A673 (cell line): ENCODE results near the gene RFX1. TPM values are rescaled to one million over a fixed set of nuclear protein-coding genes. Genes with fewer than 3 reads are reported as not detected.

Source experiments
- BruUV-seq: library from RNA; stranded (reverse); fragments of 400-500 nt; replicated peaks from 2 replicates; lab custom pipeline; 2021; lab: Mats Ljungman, UMichigan
- CTCF ChIA-PET: fragments of 300-600 bp; sonication (Branson Sonifier 250); formaldehyde crosslinking; loops from one replicate; lab custom pipeline; 2022; ENCODE audit warnings: antibody characterized with exemption; lab: Charles Lee
- POLR2A ChIA-PET: fragments of 300-600 bp; sonication (Branson Sonifier 250); formaldehyde crosslinking; loops from one replicate; lab custom pipeline; 2022; ENCODE audit warnings: antibody characterized with exemption; ENCODE audit not compliant: low non-redundant PET; lab: Charles Lee
- DNase-seq: peaks from one replicate; pipeline ENCODE4 v3.0.0-alpha.2; 2015; ENCODE audit warnings: low spot score
- H3K27ac ChIP-seq: fragments of 200-600 bp; sonication (generic); 2 replicates; pipeline ENCODE4 v1.5.1; 2016; ENCODE audit warnings: mixed run types, low read depth, mild to moderate bottlenecking, mixed read lengths, antibody characterized with exemption, low read length; ENCODE audit not compliant: poor library complexity, severe bottlenecking
- H3K27me3 ChIP-seq: fragments of 200-600 bp; sonication (generic); replicated peaks from 2 replicates; pipeline ENCODE4 v1.6.1; 2017; ENCODE audit warnings: mixed run types, low read depth, mild to moderate bottlenecking, mixed read lengths, antibody characterized with exemption, low read length; ENCODE audit not compliant: insufficient read depth, poor library complexity
- H3K36me3 ChIP-seq: fragments of 200-600 bp; sonication (generic); 2 replicates; pipeline ENCODE4 v1.6.1; 2016; ENCODE audit warnings: mixed run types, mild to moderate bottlenecking, mixed read lengths, antibody characterized with exemption, low read length; ENCODE audit not compliant: insufficient read depth, poor library complexity, severe bottlenecking
- H3K4me1 ChIP-seq: fragments of 200-600 bp; sonication (generic); 2 replicates; pipeline ENCODE4 v1.6.1; 2017; ENCODE audit warnings: mixed run types, mild to moderate bottlenecking, mixed read lengths, antibody characterized with exemption, low read length; ENCODE audit not compliant: insufficient read depth, poor library complexity, severe bottlenecking
- H3K4me3 ChIP-seq: fragments of 200-600 bp; sonication (generic); 2 replicates; pipeline ENCODE4 v1.5.1; 2016; ENCODE audit warnings: low read depth, mixed run types, mild to moderate bottlenecking, mixed read lengths, low read length; ENCODE audit not compliant: poor library complexity, severe bottlenecking
- H3K9me3 ChIP-seq: fragments of 200-600 bp; sonication (generic); 2 replicates; pipeline ENCODE4 v1.6.1; 2016; ENCODE audit warnings: mixed run types, low read depth, mild to moderate bottlenecking, mixed read lengths, antibody characterized with exemption, low read length; ENCODE audit not compliant: poor library complexity, severe bottlenecking
- EZH2 ChIP-seq: fragments of 200-600 bp; sonication (generic); IDR thresholded peaks from 2 replicates; pipeline ENCODE4 v1.6.1; 2017; ENCODE audit warnings: borderline replicate concordance, low read depth, mild to moderate bottlenecking, mixed read lengths, antibody characterized with exemption, low read length; ENCODE audit not compliant: poor library complexity, severe bottlenecking
- intact Hi-C: fragments of 100-400 bp; cut with micrococcal nuclease; formaldehyde crosslinking; loops from one replicate; pipeline ENCODE4 v1.10.0; 2022; ENCODE audit not compliant: unreplicated experiment
- total RNA-seq: library from RNA; stranded (reverse); gene quantifications from 2 replicates; pipeline ENCODE4 v1.2.3, GENCODE V29; 2021
- TF ChIP-seq, protein P1 (sequence below): fragments of 300-800, 200-600 bp; sonication (generic); conservative IDR thresholded peaks from 2 replicates; pipeline ENCODE4 v1.5.1; 2017; ENCODE audit warnings: low read depth, mild to moderate bottlenecking, antibody characterized with exemption, low read length, moderate library complexity, mixed read lengths

Gene RFX1
- total RNA-seq, 1 experiment from 2014 or later, result 19.5 TPM

GRCh38 chr19:13917888-13918406 lies 88.2 kb downstream of the RFX1 start:
- TF ChIP-seq, protein P1, sequence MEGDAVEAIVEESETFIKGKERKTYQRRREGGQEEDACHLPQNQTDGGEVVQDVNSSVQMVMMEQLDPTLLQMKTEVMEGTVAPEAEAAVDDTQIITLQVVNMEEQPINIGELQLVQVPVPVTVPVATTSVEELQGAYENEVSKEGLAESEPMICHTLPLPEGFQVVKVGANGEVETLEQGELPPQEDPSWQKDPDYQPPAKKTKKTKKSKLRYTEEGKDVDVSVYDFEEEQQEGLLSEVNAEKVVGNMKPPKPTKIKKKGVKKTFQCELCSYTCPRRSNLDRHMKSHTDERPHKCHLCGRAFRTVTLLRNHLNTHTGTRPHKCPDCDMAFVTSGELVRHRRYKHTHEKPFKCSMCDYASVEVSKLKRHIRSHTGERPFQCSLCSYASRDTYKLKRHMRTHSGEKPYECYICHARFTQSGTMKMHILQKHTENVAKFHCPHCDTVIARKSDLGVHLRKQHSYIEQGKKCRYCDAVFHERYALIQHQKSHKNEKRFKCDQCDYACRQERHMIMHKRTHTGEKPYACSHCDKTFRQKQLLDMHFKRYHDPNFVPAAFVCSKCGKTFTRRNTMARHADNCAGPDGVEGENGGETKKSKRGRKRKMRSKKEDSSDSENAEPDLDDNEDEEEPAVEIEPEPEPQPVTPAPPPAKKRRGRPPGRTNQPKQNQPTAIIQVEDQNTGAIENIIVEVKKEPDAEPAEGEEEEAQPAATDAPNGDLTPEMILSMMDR, result no peak
- TF ChIP-seq EZH2, result no peak
- intact Hi-C loops, result no loop called here
- CTCF ChIA-PET, result no interaction called here
- no peaks in the 10 kb centered on the region for H3K4me1 ChIP-seq
- H3K27ac ChIP-seq, result no peak overlapping the region
- peaks cover 28% of the 10 kb centered on the region for H3K36me3 ChIP-seq
- no peaks in the 10 kb centered on the region for H3K27me3 ChIP-seq
- H3K4me3 ChIP-seq, result no peak overlapping the region
- DNase-seq, result no peak
- POLR2A ChIA-PET, result no interaction called here
- peaks cover 5% of the 10 kb centered on the region for H3K9me3 ChIP-seq
- no TSS peak for BruUV-seq

DNA sequence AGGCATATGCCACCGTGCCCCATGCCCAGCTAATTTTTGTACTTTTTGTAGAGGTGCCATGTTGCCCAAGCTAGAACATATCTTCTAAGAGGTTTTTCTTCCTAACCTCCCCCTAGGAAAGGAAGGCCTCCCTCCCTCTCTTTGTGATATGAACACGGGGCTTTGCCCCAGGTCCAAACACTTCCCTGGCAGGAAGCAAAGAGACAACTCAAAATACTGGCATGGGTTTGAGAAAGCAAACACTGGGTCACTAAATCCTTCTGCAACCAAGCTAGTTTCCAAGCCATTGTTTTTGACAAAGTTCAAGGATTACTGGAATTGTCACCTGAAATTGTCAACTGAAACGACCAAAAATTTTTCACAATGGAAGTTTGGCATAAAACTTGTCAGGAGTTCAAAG lies 91.3 kb downstream of the RFX1 start:
- H3K4me1 ChIP-seq, result no peaks in the 10 kb centered on the region
- H3K36me3 ChIP-seq, result peaks cover 12% of the 10 kb centered on the region
- POLR2A ChIA-PET, result no interaction called here
- H3K4me3 ChIP-seq, result no peak overlapping the region
- TF ChIP-seq EZH2, result no peak
- TF ChIP-seq, protein P1, result no peak
- no peaks in the 10 kb centered on the region for H3K27me3 ChIP-seq
- intact Hi-C loops, result no loop called here
- H3K9me3 ChIP-seq, result no peaks in the 10 kb centered on the region
- no TSS peak for BruUV-seq
- no peak overlapping the region for H3K27ac ChIP-seq
- no peak for DNase-seq
- CTCF ChIA-PET, result no interaction called here

- Histone ChIP-seq H3K9me3 (no peaks in the 10 kb centered on the region), H3K4me1 (no peaks in the 10 kb centered on the region), H3K27me3 (no peaks in the 10 kb centered on the region), H3K27ac (no peak overlapping the region), H3K36me3 (peaks cover 14% of the 10 kb centered on the region), H3K4me3 (no peak overlapping the region)
- intact Hi-C loops, result no loop called here
- POLR2A ChIA-PET, result interaction anchor here (0.5 kb wide), 1 partner anchor 325 kb away, joined by 7 read pairs; no protein-coding TSS in a partner anchor
- DNase-seq, result no peak
- BruUV-seq, result no TSS peak
- TF ChIP-seq EZH2, result no peak
- CTCF ChIA-PET, result no interaction called here
Measured at GRCh38 chr19:13913352-13913751, 92.8 kb downstream of the RFX1 start.

Other genes with a start within 250 kb of the RFX1 start
- 57.9 and 63.8 TPM in 2 replicates for gene MRI1, start 241.8 kb downstream of the RFX1 start, total RNA-seq
- 137 and 140 TPM in 2 replicates for gene C19orf53, start 231.9 kb downstream of the RFX1 start, total RNA-seq
- 9.8 and 13.7 TPM in 2 replicates for gene ZSWIM4, start 210.9 kb downstream of the RFX1 start, total RNA-seq
- 4.9 and 7.1 TPM in 2 replicates for gene NANOS3, start 129.2 kb downstream of the RFX1 start, total RNA-seq
- gene BRME1, start 100.2 kb downstream of the RFX1 start, total RNA-seq, result 3.2 and 4.0 TPM in 2 replicates
- 38.6 and 40.9 TPM in 2 replicates for gene CC2D1A, start 100.1 kb downstream of the RFX1 start, total RNA-seq
- not detected in 2 replicates for gene PODNL1, start 67.9 kb downstream of the RFX1 start, total RNA-seq
- gene DCAF15, start 53.8 kb downstream of the RFX1 start, total RNA-seq, result 62.4 and 65.4 TPM in 2 replicates
- not detected in 2 replicates for gene RLN3, start 21.8 kb upstream of the RFX1 start, total RNA-seq
- 5.4 and 6.0 TPM in 2 replicates for gene IL27RA, start 25.4 kb upstream of the RFX1 start, total RNA-seq
- gene PALM3, start 55.8 kb upstream of the RFX1 start, total RNA-seq, result 18.5 and 21.8 TPM in 2 replicates
- 0.26 and 0.61 TPM in 2 replicates for gene MISP3, start 66.5 kb upstream of the RFX1 start, total RNA-seq
- not detected in 2 replicates for gene C19orf67, start 79.5 kb upstream of the RFX1 start, total RNA-seq
- 52.9 and 56.0 TPM in 2 replicates for gene SAMD1, start 84.4 kb upstream of the RFX1 start, total RNA-seq
- gene PRKACA, start 111.4 kb upstream of the RFX1 start, total RNA-seq, result 56.7 and 77.9 TPM in 2 replicates
- gene ASF1B, start 130.3 kb upstream of the RFX1 start, total RNA-seq, result 50.0 and 54.6 TPM in 2 replicates
- 66.1 and 72.0 TPM in 2 replicates for gene ADGRL1, start 199.8 kb upstream of the RFX1 start, total RNA-seq